Smooth muscle cell of the brain vasculature (primary cell): ENCODE data around the gene SLC9A8.

ENCODE experiments used
- DNase-seq: peaks from one replicate; pipeline ENCODE4 v3.0.0-alpha.2; 2012; ENCODE audit warnings: low read depth, low spot score

SLC9A8 gene

GRCh38 chr20:49874696-49875095 is 62.1 kb downstream of the SLC9A8 start:
- no peak for DNase-seq

DNA sequence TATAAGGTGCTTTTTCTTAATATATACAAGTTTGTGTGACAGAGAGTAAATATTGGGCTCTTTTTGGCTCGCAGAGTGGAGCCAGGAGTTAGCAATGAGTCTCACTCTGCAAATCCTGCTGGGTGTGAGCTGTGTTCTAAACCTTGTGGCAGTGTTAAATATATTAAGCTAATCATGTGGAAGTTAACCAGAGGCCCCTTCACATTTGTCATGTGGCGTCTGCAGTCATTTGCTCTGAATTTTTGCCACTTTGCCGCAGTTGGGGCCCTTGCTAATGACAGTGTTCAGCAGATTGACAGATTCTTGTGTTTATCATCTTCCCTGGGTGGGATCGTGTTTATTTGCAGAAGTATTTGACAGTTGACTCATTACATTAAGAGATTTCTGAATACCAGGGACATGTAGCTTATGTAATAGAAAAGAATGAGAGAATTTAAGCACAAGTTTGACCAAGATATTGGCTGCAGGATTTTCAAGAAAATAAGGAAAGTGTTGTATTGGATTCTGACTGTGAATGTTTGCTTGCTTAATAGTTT is 64.8 kb downstream of the SLC9A8 start:
- DNase-seq = no peak

GRCh38 chr20:49878977-49879376 is 66.3 kb downstream of the SLC9A8 start:
- no peak for DNase-seq

- DNase-seq = no peak
Observed at GRCh38 chr20:49880177-49880576, 67.5 kb downstream of the SLC9A8 start.

- DNase-seq = no peak
Observed at GRCh38 chr20:49880724-49881445, 68.3 kb downstream of the SLC9A8 start.

GRCh38 chr20:49882171-49882970 is 69.7 kb downstream of the SLC9A8 start:
- DNase-seq = no peak

- no peak for DNase-seq
Observed at GRCh38 chr20:49883246-49883802, 70.7 kb downstream of the SLC9A8 start.

DNA sequence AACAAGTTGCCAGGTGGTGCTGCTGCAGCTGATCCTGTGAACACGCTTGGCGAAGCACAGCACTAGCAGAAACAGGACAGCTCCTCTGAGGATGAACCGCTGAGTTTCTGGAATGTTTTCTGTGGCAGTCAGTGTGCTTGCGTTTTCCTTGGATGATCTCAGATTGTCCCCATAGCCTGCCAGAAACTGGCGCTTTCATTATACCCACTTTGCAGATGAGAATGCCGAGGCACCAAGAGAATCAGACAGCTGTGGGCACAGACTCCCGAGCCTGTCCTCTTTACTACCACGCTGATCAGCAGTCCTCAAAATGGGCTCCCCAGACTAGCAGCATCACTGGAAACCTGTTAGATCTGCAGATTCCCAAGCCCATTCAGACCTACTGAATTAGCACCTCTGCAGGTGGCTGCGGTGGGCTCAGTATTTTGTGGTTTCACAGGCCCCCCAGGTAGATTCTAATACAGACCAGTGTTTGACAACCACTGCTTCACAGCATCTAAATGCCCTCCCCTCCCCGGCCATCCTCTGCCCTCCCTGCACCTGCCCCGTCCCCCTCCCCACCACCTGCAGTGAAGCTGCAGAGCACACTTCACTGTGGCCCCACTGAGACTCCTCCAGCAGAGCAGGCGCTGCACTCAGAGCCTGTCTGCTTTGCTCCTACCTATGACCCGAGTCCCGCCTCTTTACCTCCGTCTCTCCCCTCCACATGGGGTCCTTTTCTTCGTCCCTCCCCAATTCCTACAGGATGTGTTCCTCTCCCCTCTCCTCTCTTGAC is 73.1 kb downstream of the SLC9A8 start:
- DNase-seq = no peak

DNA sequence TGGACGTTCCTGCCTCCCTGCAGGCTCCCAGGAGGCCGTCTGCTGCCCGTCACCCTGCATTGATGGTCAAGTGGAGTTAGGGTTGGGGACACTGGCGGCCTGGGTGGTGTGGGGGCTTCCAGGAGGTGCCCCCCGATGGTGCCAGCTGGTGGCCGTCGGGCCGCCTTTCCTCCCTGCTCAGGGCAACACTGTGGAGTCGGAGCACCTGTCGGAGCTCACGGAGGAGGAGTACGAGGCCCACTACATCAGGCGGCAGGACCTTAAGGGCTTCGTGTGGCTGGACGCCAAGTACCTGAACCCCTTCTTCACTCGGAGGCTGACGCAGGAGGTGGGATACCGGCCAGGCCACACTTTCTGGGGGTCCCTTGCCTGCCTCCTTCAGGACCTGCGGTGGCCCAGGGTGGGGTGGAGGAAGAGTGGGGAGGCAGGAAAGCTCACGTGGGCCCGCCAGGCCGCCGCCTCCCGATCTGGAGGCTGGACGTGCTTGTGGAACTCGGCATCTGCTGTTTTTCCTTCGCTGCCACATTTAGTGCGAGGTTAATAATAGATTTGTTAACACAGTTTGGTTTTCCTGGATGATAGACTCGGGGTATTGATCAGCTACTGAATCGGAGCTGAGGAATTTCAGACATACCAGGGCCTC is 74.1 kb downstream of the SLC9A8 start:
- no peak for DNase-seq

- DNase-seq = no peak
Observed at GRCh38 chr20:49887251-49888211, 74.9 kb downstream of the SLC9A8 start.

- DNase-seq = peak; percentile 50
Observed at GRCh38 chr20:49888212-49889000, 75.8 kb downstream of the SLC9A8 start.

DNA sequence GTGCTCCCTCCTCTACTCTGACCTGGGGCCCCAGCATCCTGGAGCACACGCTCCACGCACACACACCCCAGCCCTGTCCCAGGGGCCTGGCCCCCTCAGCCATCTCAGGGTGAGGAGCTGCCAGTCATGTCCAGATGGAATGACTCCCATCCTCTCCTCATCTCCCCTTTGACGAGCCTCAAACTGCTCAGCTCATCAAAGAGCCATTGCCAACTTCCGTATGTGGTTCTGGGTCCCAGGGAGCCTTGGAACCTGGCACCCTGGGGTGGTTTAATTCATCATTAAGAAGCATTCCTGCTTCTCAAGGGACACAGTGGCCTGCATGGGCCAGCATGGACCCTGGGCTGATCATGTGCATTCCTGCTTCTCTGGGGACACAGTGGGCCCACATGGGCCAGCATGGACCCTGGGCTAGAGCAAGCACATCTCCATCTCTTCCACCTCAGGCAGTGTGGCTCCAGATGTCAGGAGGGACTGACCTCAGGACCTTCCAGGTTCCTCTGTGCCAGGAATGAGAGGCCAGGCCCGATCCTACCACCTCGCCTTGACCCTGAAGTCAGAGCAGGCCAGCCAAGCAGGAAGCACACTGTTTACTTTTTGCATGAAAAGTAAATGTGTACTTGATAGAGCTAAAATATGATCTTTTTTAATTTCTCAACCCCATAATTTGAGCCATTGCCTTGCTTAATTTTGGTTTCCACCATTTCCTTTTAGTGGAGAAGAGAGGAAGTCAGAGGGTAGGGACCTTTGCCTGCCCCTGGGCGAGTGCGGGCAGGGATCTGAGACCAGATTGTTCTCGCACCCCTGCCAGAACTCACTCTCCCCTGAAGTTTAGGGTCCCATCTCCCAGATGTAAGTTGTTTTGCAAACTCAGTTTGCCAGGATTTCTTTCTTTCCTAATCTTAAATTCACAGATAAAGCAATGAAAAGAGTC is 76.6 kb downstream of the SLC9A8 start:
- DNase-seq = no peak

DNA sequence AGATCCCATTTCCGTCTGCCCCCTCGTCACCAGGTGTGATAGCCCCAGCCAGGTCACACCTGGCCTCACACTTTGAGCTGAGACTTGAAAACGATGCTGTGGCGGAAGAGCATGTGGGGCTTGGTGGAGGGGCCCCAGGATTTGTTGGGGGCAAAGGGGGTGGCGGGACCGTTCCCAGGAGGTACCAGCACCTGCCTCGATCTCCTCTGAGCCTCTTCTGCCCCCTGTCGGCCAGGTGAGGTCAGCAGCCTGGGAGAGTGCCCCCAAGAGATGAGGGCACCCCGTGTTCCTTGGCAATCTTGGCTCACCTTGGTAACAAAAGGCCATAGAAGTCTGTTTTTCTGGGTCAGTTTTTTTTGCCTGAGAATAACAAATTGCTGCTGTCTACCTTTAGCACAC is 77.3 kb downstream of the SLC9A8 start:
- DNase-seq = no peak

GRCh38 chr20:49890471-49891361 is 78.1 kb downstream of the SLC9A8 start:
- DNase-seq = no peak

DNA sequence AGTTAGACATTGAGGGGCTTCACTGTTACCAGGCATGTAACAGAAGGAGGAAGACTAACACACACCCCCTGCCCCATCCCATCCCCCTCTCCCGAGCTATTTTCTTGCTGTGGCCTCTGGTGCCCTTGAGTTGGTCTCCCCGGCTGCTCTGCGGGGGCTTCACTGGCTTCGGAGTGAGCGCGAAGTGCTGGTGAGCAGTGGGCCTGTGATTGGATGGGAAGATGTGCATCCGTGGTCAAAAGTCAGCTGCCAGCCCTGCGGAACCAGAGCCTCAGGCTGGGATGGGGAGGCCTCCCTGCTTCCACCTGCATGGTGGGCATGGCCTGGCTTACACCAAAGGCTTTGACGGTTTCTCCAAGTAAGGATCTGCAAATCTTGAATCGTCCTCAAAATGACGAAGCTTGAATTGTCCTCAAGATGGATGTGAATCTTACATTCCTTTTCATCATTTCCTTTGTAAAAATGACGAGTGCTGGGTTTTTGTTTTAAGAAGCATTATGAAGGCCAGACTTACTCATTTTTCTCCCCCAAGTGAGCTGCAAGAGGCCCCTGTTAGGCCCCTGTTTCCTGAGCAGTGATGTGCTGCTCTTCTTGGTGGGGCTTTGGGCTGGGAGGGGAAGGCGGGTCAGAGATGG is 79.0 kb downstream of the SLC9A8 start:
- DNase-seq = no peak

DNA sequence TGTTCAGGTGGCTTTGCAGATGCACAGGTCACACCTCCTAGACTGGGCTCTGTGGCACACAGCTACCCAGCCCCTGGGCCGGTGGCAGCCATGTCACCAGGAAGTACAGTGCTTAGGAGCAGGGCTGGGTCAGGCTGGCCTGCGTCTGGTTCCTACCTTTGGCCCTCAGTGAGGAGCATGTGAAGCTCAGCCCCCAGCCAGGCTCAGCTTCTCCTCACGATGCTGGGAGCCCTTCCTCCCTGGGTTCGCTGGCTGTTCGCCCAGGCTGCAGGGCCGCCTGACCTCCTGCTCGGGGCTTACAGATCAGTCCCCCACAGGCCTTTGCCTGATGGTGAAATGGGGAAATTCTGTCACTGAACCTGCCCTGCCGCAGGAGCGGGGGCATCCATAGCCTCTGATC is 79.6 kb downstream of the SLC9A8 start:
- DNase-seq = no peak

DNA sequence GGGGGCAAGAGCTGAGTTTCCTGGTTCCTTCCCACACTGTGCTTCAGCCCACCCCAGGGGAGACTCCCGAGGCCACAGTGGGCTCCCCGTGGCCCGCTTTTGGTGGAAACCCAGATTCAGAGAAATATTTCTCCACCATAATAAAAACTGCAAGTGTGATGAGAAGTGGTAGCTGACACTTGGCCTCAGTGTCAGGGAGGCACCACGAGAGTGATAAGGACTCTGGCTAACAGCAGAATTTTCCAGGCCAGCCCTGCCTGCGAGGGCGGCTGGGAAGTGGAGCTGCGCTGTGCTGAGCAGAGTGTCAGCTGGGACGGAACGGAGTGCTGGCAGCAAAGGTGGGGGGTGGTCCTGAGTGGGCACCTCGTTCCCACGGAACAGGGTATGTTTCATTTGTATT is 80.2 kb downstream of the SLC9A8 start:
- DNase-seq = no peak
